Parathyroid adenoma (tissue), 2 donors: ENCODE results near the gene PIK3R4.
A peak's percentile ranks its signal among the peaks of the same experiment; 100 is the strongest.

ENCODE experiments used
- H2AFZ ChIP-seq: fragments of 300-600 bp; sonication (generic); one replicate; pipeline ENCODE4 v1.7.0; 2017; ENCODE audit warnings: antibody characterized with exemption, mild to moderate bottlenecking
- H3K27ac ChIP-seq: fragments of 300-600 bp; sonication (generic); one replicate; pipeline ENCODE4 v1.7.0; 2017
- H3K27me3 ChIP-seq: fragments of 300-600 bp; sonication (generic); one replicate; pipeline ENCODE4 v1.7.0; 2017; ENCODE audit warnings: low read length; ENCODE audit not compliant: control insufficient read depth, insufficient read depth
- H3K36me3 ChIP-seq: fragments of 300-600 bp; sonication (generic); one replicate; pipeline ENCODE4 v1.7.0; 2017; ENCODE audit warnings: low read length; ENCODE audit not compliant: control insufficient read depth, insufficient read depth
- H3K4me1 ChIP-seq: fragments of 300-600 bp; sonication (generic); one replicate; pipeline ENCODE4 v1.7.0; 2017; ENCODE audit warnings: control low read depth
- H3K4me2 ChIP-seq: fragments of 300-600 bp; sonication (generic); one replicate; pipeline ENCODE4 v1.7.0; 2017; ENCODE audit warnings: low read length
- H3K4me3 ChIP-seq: fragments of 300-600 bp; sonication (generic); one replicate; pipeline ENCODE4 v1.7.0; 2017; ENCODE audit warnings: low read depth, low read length
- H3K79me2 ChIP-seq: fragments of 300-600 bp; sonication (generic); one replicate; pipeline ENCODE4 v1.7.0; 2017; ENCODE audit warnings: control low read depth
- H3K9ac ChIP-seq: fragments of 300-600 bp; sonication (generic); one replicate; pipeline ENCODE4 v1.7.0; 2017; ENCODE audit warnings: mild to moderate bottlenecking
- H3K9me3 ChIP-seq: fragments of 300-600 bp; sonication (generic); one replicate; pipeline ENCODE4 v1.7.0; 2017; ENCODE audit warnings: low read length; ENCODE audit not compliant: control insufficient read depth
- TF ChIP-seq, protein P1 (sequence below): fragments of 300-600 bp; sonication (generic); IDR thresholded peaks from one replicate; pipeline ENCODE4 v1.7.0; 2017; ENCODE audit warnings: antibody characterized with exemption, mild to moderate bottlenecking
- donor health status: primary hyperparathyroidism.

The PIK3R4 gene

DNA sequence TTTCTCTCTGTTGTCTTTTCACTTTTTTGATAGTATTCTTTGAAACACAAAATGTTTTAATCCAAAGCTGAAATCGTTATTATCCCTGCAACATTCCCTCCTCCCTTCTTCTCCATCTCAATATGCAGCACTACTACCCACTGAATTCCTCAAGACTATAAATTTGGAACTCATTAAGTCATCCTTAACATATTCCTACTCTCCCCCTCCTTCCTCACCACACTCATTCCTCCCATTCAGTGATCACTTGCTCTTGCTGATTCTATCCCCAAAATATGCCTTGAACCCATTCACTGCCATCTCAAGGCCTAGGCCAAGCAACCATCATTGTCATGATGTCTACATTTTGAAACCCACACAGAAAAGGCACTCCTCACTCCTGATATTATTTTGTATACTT is 2.4 kb upstream of the PIK3R4 start:
- no peaks in the 10 kb centered on the region for H3K27me3 ChIP-seq
- no peaks in the 10 kb centered on the region for H3K9me3 ChIP-seq
- peak overlapping the region; percentile 40 for H3K27ac ChIP-seq
- peak overlapping the region; percentile 54 for H2AFZ ChIP-seq
- no peak overlapping the region for H3K9ac ChIP-seq
- no peak overlapping the region for H3K4me2 ChIP-seq
- no peaks in the 10 kb centered on the region for H3K36me3 ChIP-seq
- TF ChIP-seq, protein P1, sequence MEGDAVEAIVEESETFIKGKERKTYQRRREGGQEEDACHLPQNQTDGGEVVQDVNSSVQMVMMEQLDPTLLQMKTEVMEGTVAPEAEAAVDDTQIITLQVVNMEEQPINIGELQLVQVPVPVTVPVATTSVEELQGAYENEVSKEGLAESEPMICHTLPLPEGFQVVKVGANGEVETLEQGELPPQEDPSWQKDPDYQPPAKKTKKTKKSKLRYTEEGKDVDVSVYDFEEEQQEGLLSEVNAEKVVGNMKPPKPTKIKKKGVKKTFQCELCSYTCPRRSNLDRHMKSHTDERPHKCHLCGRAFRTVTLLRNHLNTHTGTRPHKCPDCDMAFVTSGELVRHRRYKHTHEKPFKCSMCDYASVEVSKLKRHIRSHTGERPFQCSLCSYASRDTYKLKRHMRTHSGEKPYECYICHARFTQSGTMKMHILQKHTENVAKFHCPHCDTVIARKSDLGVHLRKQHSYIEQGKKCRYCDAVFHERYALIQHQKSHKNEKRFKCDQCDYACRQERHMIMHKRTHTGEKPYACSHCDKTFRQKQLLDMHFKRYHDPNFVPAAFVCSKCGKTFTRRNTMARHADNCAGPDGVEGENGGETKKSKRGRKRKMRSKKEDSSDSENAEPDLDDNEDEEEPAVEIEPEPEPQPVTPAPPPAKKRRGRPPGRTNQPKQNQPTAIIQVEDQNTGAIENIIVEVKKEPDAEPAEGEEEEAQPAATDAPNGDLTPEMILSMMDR = no peak
- peaks cover 16% of the 10 kb centered on the region for H3K79me2 ChIP-seq
- no peaks in the 10 kb centered on the region for H3K4me1 ChIP-seq
- no peak overlapping the region for H3K4me3 ChIP-seq

DNA sequence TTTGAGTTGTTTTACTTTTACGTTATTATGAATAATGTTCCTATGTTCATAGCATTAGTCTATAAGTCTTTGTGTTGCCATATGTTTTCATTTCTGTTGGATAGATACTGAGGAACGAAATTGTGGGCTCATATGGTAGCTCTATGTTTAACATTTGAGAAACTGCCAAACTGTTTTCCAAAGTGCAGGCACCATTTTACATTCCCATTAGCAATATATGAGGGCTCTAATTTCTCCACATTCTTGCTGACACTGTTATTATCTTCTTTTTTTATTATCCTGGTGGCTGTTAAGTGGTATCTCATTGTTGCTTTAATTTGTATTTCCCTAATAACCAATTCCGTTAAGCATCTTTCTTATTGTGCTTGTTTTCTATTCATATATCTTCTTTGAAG is 1.8 kb upstream of the PIK3R4 start:
- Histone ChIP-seq H3K36me3 (no peaks in the 10 kb centered on the region), H3K9ac (no peak overlapping the region), H3K4me2 (no peak overlapping the region), H3K4me3 (no peak overlapping the region), H3K79me2 (peaks cover 16% of the 10 kb centered on the region), H3K9me3 (no peaks in the 10 kb centered on the region), H3K4me1 (no peaks in the 10 kb centered on the region), H3K27me3 (no peaks in the 10 kb centered on the region), H2AFZ (peak overlapping the region; percentile 87), H3K27ac (peak overlapping the region; percentile 77)
- TF ChIP-seq, protein P1 = no peak

DNA sequence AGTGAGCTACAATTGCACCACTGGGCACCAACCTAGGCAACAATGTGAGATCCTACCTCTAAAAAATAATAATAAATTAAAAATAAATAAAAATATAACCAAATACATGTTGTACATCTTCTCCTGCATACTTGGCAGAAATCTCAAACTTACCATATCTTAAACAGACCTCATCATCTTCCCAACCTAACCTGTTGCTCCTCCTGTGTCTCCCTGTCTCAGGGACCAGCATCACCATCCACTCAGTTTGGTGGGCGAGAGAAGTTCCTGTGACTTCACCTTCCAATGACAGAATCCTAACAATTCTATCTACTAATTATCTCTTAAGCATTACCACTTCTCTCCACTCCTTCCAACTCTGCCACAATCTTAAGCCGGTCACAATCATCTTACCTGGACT is 3.3 kb downstream of the PIK3R4 start:
- no peaks in the 10 kb centered on the region for H3K9me3 ChIP-seq
- H3K9ac ChIP-seq = no peak overlapping the region
- no peak overlapping the region for H3K4me3 ChIP-seq
- H3K36me3 ChIP-seq = no peaks in the 10 kb centered on the region
- peaks cover 46% of the 10 kb centered on the region for H3K79me2 ChIP-seq
- TF ChIP-seq, protein P1 = no peak
- no peaks in the 10 kb centered on the region for H3K27me3 ChIP-seq
- H3K4me1 ChIP-seq = no peaks in the 10 kb centered on the region
- no peak overlapping the region for H3K27ac ChIP-seq
- H3K4me2 ChIP-seq = no peak overlapping the region
- H2AFZ ChIP-seq = no peak overlapping the region

DNA sequence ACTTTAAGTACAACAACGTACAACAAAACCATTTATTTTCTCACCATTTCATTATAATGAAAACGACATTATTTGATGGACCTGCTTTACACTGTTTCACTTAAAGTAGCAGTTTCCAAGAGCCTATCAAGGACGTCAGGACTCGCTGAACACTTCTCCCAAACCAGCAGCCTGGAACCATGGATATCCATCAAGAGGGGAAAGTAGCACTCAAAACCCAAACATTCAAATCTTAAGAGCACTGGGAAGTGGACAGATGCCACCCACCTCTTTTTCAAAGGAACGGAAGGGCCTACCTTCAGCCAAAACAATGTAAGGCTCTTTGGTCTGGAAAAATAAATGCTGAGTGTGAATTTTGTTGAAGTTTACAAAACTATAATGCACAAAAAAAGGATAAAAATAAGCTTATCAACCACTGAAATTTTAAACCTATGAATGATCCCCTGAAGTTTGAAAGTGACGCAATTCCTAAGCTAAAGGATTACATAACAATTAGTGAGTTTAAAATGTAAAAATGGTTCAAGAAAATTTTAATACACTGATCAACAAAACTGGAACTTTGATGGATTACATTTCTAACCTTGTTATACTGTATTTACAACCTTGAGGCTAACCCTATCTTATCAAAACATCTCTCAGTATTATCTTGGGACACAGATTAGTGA is 4.6 kb downstream of the PIK3R4 start:
- Histone ChIP-seq H3K9me3 (no peaks in the 10 kb centered on the region), H3K4me1 (no peaks in the 10 kb centered on the region), H3K79me2 (peaks cover 47% of the 10 kb centered on the region), H3K4me3 (no peak overlapping the region), H3K27ac (no peak overlapping the region), H3K9ac (no peak overlapping the region), H3K36me3 (no peaks in the 10 kb centered on the region), H2AFZ (no peak overlapping the region), H3K27me3 (no peaks in the 10 kb centered on the region), H3K4me2 (peak overlapping the region; percentile 6)
- TF ChIP-seq, protein P1 = no peak

DNA sequence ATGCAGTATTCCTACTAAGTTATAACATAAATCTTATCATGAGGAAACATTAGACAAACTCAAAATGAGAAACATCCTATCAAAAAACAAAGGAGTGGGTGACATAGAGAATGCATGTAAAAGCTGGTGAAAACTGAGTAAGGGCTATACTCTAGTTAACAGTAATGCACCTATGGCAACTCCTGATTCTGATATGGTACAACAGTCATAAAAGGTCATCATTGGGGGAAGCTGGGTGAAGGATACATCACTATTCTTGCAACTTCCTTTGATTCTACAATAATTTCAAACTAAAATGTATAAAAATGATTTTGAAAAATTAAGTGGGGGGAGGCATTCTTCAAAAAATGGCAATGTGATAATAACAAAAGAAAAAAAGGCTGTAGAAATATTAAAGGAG is 6.8 kb downstream of the PIK3R4 start:
- TF ChIP-seq, protein P1 = no peak
- Histone ChIP-seq H3K27me3 (no peaks in the 10 kb centered on the region), H3K9me3 (no peaks in the 10 kb centered on the region), H3K9ac (no peak overlapping the region), H3K4me1 (no peaks in the 10 kb centered on the region), H3K4me3 (no peak overlapping the region), H3K36me3 (no peaks in the 10 kb centered on the region), H3K27ac (no peak overlapping the region), H2AFZ (no peak overlapping the region), H3K79me2 (peaks cover 42% of the 10 kb centered on the region), H3K4me2 (no peak overlapping the region)
